ENCODE results near the gene SLC43A3.
"Not testable (repeated sequence)": the region's sequence is repeated elsewhere in the genome, so short reads cannot be mapped to it uniquely, and the experiment has no call there.

SLC43A3 gene

DNA sequence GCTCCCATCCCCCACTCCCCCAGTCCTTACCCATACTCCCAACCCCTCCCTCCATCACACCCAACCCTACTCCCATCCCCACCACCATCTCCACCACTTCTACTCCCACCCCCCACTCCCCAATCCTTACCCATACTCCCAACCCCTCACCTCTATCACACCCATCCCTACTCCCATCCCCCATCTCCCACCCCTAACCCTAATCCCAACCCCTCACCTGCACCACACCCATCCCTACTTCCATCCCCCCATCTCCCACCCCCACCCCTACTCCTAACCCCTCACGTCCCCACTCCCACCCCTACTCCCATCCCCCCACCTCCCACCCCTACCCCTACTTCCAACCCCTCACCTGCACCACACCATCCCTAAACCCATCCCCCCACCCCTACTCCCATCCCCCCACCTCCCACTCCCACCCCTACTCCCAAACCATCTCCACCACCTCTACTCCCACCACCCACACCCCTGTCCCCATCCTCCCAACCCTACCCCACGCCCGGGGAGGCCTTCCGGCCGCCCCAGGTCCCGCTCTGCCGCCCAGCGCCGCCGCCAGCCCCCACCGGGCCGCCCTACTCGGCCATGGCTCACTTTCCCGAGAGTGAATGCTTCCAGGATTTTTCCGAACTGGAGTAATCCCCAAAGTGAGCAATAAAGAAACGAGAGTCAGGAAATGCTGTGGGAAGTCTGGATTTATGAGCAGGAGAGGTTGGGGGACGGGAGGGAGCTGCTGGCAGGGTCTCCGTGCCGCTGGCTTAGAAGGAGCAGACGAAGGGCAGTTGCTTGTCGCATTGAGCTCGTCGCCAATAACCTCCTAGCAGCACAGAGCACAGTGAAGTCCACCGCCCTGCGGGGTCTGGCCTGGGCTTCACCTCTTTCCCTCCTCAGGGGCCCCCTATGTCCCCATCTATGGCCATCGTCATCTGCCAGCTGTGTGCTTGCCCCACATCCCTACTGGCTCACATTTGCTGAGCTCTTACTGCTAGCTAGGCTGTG, 50.5 kb downstream of the SLC43A3 start:
- no peak for DNase-seq

DNA sequence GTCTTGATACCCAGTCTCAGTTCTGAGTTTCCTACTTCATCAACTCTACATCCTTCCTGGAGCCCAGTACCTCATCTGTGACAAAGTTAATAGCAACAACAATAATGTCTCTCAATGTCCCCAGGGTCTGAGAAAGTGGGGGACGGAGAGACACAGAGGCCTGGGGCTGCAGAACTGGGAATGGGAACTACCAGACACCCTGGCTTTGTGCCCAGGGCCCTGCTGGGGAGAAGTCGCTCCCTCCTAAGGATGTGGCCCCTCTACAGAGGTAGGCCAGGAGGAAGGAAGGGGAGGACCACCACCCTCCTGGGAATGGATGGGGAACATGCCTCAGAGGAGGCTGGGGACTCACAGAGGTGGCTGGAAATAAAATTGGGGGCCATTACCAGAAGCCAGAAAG, 51.4 kb downstream of the SLC43A3 start:
- no peak for DNase-seq

DNA sequence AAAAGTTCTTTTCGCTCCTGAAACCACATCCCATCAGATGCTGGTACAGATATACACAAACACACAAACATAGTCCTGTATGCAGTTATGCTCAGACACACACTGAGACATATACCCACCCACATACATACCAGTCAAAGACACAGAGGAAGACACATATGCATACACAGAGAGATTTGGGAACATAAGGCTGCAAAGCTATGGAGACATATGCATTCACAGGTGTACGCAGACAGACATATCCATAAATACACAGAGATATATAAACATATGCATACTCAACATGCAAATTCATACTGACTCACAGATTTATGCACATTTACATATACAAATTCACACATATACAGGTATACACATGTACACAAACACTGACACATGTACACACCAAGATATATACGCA, 52.0 kb downstream of the SLC43A3 start:
- DNase-seq = no peak

DNA sequence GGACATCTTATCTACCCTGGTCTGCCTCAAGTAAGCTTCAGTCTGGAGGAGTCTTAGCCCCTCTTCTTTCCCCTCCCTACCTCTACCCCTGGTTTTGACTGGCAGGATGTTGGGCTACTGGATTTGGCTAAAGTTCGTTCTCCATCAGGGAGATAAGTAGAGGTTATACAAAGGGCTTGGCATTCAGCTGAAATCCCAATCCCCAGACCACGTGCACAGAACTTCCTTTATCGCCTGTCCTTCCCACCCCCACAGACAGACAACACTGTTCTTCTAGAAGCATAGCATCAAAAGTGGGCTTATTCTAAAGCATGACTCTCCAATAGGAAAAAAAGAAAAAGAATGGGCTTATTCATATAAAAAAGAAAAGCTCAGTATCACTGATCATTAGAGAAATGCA, 53.8 kb downstream of the SLC43A3 start:
- no peak for DNase-seq

DNA sequence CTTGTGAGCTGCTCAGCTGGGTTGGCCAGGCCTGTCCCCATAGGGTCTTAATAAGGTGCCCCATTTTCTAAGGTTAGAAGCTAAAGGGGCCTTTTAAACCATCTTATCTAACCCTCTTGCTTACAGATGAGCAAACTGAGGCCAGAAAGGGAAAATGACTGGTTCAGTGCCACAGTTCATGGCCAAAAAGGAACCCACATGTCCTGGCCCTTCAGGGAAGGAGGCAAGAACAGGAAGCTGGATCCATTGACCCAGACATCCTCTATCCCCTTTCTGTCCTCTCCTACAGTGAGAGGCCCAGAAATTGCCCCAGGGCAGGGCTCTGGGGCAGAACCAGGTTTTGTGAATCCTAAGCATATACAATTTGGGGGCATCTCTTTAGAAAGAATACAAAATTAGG, 56.0 kb downstream of the SLC43A3 start:
- no peak for DNase-seq

DNA sequence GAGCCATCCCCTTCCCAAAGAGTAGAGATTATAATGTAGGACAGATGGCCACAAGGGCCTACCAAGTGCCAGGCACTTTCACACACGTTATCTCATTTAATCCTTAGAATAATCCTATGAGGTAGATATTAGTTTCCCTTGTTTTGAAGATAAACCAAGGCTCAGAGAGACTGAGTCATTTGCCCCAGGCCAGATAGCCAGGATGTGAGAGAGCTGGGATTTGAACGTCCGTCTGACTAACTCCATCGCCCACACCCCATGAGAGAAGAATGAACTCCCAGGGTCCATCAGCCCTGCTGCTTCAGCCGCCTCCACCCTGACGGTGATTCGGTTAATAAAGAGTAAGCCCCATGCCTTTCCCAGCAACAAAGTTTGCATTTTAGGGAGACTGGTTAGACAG, 56.7 kb downstream of the SLC43A3 start:
- no peak for DNase-seq

DNA sequence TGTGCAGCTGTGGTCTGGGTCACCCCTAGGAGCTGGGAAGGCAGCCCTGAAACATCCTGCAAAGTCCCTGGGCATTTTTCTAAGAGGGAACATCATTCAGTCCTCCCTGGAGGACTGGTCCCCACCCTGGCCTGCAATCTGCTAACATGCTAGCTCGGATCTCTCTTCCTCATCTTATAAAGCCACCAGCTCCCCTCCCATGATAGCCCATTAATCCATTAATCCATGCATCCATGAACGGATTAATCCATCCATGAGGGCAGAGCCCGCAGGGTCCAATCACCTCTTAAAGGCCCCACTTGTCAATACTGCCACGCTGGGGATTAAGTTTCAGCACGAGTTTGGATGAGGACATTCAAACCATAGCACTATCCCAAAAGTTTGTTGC, 58.1 kb downstream of the SLC43A3 start:
- DNase-seq = no peak

DNA sequence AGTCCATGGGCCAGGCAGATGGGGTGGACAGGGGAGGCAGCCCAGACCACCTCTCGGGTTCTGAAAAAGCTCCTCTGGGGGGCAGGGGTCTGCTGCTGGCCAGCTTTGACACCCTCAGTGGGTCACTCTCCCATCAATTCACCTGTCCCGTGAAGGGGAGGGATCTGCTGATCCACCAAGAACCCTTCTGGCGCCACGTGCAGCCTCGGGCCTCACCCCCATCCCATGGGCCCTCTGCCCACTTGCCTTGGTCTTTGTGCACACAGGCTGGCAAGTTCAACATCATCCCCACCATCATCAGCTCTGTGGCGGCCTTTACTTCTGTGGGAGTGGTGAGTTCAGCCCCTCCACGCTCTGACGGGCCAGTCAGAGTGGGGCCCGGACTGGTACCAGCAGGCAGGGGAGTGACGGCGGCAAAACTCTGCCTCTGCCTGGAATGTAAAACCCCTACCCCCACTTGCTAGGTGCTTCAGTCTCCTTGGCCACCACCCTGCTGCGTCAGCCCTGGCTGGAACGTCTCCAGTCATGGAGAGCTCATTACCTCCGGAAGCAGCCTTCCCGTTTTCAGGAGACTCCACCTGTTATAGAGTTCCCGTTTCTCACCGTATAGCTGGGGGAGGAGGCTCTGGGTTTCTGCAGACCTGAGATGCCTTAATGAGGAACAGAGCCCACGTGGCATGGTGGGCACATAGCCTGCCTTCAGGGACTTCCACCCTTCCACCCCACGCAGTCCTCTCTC, 58.6 kb downstream of the SLC43A3 start:
- DNase-seq = no peak

DNA sequence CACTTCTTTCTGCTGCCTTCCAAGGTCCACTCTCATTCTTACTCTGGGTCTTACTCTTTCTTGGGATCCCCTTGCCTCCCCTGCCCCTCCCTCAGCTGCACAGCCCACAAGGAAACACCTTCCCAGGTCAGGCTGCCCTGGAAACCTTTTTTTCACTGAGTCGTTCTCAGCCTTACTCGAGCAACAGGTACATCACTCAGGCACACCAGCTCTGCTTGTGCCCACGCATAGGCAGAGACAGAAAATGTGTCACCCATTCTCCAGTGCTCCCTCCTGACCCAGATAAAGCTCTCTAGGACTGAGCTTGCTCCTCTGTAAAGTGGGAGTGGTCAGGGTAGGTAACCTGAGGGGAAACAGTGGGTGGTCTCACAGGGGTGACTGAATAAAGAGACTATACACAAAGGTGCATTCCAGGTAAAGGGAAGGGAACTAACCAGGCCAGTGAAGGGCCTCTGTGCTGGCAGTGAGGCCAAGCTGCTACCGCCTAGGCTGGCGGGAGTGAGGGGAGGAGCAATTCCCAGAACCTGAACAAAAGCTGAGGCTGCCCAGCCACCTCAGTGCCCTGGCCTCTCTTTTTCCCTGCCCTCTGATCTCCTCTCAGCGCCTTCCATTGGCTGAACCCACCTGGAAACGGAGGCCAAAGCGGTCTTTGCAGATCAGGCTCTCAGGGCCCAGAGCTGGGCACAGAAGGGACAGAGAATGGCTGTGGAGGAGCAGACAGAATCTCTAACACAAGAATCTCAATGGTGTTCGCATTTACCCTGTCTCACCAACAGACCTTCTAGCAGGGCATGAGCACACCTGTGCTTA, 61.9 kb downstream of the SLC43A3 start:
- DNase-seq = no peak

DNA sequence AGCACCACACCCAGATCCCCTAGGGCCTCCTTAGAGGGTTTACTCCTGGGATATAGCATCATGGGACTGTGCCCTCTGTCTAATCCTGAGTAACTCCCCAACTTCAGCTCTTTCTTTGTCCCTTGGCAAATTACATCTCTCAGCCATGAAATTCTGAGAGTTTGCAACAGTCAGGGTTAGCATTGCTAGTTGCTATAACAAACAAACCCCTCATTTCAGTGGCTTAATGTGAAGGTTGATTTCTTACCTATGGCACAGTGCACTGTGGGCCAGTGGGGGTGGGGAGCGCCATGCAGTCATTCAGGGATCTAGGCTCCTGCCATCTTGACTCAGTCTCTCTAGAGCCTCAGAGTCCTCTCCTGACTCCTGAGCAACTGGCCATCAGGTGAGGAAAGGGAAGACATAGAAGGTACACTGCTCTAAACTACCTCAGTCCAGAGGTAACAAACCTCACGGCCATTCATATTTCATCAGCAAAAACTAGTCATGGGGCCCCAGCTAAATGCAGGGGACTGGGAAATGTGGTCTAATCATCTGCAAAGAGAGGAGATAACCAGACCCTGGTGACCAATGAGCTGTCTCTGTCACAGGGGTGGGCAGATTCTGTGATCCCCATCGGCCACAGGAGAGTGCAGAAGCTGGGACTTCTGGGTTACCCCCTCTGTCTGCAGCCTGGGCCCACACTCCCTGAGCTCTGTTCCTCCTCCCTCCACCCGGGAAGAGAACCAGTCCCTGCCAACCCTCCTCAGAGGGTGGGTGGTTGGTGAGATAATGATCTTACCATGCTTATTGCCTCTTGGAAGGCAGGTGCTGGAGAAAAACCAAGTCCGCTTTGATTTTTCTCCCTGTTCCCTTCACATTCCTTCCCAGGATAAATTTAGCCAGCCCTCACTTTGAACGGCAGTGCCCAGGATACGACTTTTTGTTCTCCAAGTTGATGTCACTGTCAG, 63.5 kb downstream of the SLC43A3 start:
- no peak for DNase-seq

DNA sequence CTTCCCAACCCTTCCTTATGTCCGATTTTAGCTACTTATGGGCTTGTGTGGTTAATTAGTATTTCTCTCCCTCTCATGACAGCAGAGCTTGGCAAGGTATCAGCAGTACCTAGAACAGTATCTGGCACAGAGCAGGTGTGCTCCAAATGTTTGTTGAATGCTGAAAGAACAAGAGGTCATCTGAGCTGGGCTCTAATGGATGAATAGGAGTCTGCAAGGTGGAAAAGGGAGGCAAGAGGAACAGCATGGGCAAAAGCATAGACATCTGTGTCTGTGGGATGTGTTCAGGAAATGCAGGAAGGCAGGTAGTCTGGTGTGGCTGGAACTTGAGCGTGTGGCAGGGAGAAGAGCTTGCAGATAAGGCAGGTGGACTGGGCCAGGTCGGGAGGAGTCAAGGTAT, 65.0 kb downstream of the SLC43A3 start:
- DNase-seq = no peak

DNA sequence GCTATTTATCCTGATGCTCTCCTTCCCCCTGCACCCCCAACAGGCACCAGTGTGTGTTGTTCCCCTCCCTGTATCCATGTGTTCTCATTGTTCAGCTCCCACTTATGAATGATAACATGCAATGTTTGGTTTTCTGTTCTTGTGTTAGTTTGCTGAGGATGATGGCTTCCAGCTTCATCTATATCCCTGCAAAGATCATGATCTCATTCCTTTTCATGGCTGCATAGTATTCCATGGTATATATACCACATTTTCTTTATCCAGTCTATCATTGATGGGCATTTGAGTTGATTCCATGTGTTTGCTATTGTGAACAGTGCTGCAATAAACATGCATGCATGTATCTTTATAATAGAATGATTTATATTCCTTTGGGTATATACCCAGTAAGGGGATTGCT, 65.5 kb downstream of the SLC43A3 start:
- DNase-seq = not testable (repeated sequence)

DNA sequence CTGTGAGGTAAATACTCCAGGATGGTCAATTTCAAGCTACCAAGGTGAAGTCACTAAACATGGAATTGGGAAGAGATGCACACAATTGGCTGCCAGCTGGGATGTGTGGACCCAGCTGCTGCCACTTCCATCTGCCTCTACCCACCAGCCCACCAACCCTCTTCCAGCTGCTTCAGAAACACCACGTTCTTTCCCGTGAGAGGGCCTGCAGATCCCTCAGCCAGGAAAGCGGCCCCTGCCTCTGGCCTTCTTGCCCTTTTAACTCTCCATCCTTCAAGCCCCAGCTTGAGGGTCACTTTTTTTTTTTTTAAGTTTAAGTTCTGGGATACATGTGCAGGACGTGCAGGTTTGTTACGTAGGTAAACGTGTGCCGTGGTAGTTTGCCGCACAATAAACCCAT, 65.9 kb downstream of the SLC43A3 start:
- DNase-seq = no peak

DNA sequence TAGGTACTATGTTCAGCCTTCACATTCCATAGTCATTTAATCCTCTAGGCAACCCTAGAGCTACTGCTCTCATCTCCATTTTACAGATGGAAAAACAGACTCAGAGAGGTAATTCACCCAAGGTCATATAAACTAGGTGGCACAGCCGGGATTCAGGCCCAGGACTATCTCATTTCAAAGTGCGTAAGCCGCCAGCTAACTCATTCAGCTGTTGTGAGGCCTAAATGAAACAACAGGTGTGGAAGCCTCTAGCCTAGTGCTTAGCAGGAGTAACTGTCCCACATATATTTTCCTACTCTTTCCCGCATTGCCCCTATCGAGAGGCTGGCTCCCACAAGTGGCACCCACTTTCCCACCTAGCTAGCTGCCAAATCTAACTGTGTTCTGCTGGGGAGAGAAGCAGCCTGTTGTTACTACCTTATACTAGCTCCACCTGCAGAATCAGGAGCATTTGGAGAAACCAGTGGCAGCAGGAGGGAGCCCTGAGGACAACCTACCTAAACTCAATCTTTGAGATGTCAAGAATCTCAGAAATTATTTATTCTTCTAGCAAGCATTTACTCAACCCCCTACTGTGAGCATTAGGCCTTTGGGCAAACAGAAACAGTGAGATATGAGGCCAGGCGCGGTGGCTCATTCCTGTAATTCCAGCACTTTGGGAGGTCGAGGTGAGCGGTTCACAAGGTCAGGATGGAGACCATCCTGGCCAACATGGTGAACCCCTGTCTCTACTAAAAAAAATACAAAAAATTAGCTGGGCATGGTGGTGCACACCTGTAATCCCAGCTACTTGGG, 66.8 kb downstream of the SLC43A3 start:
- no peak for DNase-seq

DNA sequence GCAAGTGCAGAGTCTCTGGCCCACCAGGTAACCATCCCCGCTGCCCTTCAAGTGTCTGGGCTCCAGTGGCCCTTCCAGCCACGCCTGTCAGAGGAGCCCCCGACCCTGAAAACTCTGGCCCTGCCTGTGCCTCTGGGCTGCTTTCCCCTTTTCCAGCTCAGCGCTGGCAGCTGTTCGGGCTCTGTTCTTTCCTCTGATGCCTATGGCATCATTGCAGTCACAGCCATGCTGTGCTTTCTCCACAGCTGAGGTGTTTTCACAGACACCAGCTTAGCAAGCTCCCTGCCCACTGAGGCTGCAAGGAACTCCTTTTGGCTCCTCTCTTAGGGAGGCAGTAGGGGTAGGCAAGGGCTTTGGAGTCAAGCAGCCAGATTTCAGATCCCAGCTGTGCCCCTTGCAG, 67.5 kb downstream of the SLC43A3 start:
- no peak for DNase-seq

DNA sequence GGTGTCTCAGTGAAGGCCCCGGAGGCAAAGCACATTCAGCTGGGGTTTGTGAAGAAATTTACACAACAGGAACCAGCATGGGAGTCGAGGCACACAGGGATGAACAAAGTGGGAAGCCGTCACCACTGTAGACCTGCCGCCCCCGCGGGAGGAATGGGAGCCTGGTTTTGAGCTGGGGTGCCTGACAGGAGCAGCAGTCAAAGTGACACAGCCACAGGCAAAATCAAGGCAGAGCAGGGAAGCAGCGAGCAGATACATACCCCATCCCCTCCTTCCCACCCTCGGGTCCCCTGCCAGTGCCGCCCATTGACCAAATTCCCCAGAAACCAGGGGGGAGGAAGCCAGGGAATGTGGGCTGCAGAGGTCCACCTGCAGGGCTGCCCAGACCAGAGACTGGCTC, 67.9 kb downstream of the SLC43A3 start:
- DNase-seq = no peak

DNA sequence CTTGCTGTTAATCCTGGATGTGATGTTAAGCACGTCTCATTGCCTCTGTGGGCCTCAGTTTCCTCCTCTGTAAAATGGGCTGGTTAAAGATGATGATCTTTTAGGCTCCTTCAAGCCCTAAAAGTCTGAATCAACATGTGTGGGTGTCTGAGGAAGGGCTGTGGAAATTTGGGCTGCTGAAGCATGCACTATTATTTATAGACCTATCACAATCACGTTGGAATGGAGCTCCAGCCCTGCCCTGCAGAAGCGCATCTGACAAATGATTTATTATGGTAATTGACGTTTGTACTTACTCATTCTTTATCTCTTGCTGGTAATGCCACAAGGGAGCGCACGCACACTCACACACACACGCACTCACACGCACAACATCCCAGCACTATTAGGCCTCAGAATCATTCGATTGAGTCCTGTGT, 68.4 kb downstream of the SLC43A3 start:
- no peak for DNase-seq

DNA sequence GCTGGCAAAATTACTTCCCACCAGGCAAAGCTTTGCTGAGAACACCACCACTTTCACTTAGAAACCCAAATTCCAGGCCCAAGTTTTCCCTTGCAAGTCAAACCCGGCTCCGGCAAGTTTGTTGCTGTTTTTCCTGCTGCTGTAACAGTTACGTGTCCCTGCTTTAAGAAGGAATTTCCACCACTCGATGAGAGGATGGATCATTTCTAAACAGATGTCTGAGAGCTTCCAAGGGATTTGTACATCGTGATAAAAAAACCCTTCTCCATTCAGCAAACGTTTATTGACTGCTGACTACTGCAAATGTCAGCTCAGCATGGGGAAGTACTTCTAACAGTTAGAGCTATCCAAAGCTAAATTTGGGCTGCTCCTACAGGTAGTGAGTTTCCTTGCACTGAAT, 69.1 kb downstream of the SLC43A3 start:
- no peak for DNase-seq

DNA sequence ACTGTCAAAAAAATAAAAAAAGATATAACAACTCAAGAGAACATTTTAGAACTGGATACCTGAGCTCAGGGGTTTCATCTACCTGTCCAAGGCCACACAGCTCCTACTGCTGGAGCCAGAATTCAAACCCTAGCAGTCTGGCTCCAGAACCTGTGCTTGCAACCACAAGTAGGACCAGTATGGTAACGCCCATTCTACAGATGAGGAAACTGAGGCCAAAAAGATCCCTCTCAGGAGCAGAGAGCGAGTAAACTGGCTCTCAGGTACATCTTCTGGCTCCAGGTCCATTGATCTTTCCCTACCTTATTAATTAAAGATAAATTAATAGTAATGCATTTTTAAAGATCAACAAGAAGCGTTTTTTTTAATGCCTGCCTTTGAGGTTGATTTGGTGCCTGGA, 69.6 kb downstream of the SLC43A3 start:
- no peak for DNase-seq
